22Rv1 (cell line): ENCODE data around the gene BRD2.

ENCODE experiments used
- H3K27ac ChIP-seq: fragments of 450-650 bp; 2 replicates; pipeline ENCODE4 v1.5.1; 2017
- CTCF ChIP-seq: fragments of 450-650 bp; IDR thresholded peaks from 2 replicates; pipeline ENCODE4 v1.5.1; 2017; ENCODE audit warnings: mild to moderate bottlenecking
- ZFX ChIP-seq: fragments of 450-650 bp; IDR thresholded peaks from 2 replicates; pipeline ENCODE4 v1.6.1; 2017; ENCODE audit warnings: antibody characterized with exemption, borderline replicate concordance

BRD2 gene

GRCh38 chr6:32945108-32945760 lies 23.2 kb upstream of the BRD2 start:
- H3K27ac ChIP-seq, result no peak overlapping the region

GRCh38 chr6:32945953-32946352 lies 22.4 kb upstream of the BRD2 start:
- TF ChIP-seq CTCF (no peak), ZFX (no peak)
- no peak overlapping the region for H3K27ac ChIP-seq

More at GRCh38 chr6:32945108-32945760, 23.2 kb upstream of the BRD2 start:
- no peak for TF ChIP-seq CTCF
- TF ChIP-seq ZFX, result no peak

- TF ChIP-seq ZFX, result no peak
- TF ChIP-seq CTCF, result no peak
- H3K27ac ChIP-seq, result no peak overlapping the region
Measured at GRCh38 chr6:32946893-32947292, 21.5 kb upstream of the BRD2 start.

- TF ChIP-seq CTCF (peak; percentile 86), ZFX (no peak)
- H3K27ac ChIP-seq, result no peak overlapping the region
Measured at GRCh38 chr6:32947552-32948465, 20.6 kb upstream of the BRD2 start.

- TF ChIP-seq CTCF (no peak), ZFX (no peak)
- no peak overlapping the region for H3K27ac ChIP-seq
Measured at GRCh38 chr6:32949113-32949512, 19.3 kb upstream of the BRD2 start.

GRCh38 chr6:32950010-32950409 lies 18.4 kb upstream of the BRD2 start:
- TF ChIP-seq CTCF, result no peak
- TF ChIP-seq ZFX, result no peak
- no peak overlapping the region for H3K27ac ChIP-seq

- no peak for TF ChIP-seq ZFX
- TF ChIP-seq CTCF, result no peak
- H3K27ac ChIP-seq, result no peak overlapping the region
Measured at GRCh38 chr6:32950449-32950848, 17.9 kb upstream of the BRD2 start.
